Measurements from ENCODE around the gene TTLL3.
A peak's percentile ranks its signal among the peaks of the same experiment; 100 is the strongest.

Gene TTLL3

DNA sequence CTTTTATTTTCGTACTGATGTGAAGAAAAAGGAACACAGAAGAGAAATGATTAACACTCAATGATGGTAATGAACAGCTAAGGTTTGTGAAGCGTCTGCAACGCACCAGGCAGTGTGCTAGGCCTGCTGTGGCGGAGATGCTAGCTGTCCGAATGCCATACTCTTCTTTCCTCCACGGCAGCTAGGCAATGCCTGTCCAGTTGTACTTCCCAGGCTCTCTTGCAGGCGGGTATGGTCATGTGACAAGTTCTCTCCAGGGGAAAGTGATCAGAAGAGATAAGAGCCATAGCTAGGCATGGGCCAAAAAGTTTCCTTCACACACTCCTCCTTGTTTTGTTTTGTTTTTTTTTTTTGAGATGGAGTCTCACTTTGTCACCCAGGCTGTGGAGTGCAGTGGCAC lies 24.5 kb upstream of the TTLL3 start:
- ChIA-PET POLR2A (no interaction called here), CTCF (interaction anchor here (1.4 kb wide), 1 partner anchor 70 kb away, joined by 3 read pairs; no protein-coding TSS in a partner anchor)
- no peak for DNase-seq (ENCODE audit: low read depth, low spot score)
- no peak overlapping the region for H3K4me3 ChIP-seq (ENCODE audit: low read depth, low read length)
- no peak for TF ChIP-seq CTCF (IDR thresholded peaks at IDR 0.05; ENCODE audit: insufficient read depth, low read length, missing control alignments)

DNA sequence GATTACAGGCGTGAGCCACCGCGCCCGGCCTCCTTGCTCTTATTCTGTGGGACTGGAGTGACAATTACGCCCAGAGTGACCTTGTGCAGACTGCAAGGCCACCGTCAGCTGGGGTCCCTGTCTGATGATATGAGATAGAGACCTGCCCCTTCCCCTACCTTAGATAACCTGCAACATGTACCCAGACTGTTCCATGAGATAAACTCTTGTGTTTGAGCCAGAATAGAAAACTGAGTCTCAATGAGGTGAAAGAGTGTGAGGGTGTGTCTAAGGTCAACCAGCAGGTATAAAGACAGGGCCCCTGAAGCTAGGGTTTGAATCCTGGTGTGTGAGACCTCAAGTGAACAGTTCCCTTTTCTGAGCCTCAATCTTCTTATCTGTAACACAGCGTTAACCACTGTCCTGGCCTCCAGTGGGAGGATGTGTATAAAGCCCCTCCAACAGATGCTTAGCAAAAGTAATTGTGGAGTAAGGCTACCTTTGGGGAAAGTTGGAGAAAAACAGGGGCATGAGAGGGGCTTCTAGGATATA lies 23.8 kb upstream of the TTLL3 start:
- no peak overlapping the region for H3K4me3 ChIP-seq (ENCODE audit: low read depth, low read length)
- ChIA-PET POLR2A (interaction anchor here (0.5 kb wide), 1 partner anchor 8 kb away, joined by 3 read pairs; no protein-coding TSS in a partner anchor), CTCF (interaction anchor here (1.4 kb wide), 1 partner anchor 71 kb away, joined by 3 read pairs; no protein-coding TSS in a partner anchor)
- no peak for DNase-seq (ENCODE audit: low read depth, low spot score)
- no peak for TF ChIP-seq CTCF (IDR thresholded peaks at IDR 0.05; ENCODE audit: insufficient read depth, low read length, missing control alignments)

DNA sequence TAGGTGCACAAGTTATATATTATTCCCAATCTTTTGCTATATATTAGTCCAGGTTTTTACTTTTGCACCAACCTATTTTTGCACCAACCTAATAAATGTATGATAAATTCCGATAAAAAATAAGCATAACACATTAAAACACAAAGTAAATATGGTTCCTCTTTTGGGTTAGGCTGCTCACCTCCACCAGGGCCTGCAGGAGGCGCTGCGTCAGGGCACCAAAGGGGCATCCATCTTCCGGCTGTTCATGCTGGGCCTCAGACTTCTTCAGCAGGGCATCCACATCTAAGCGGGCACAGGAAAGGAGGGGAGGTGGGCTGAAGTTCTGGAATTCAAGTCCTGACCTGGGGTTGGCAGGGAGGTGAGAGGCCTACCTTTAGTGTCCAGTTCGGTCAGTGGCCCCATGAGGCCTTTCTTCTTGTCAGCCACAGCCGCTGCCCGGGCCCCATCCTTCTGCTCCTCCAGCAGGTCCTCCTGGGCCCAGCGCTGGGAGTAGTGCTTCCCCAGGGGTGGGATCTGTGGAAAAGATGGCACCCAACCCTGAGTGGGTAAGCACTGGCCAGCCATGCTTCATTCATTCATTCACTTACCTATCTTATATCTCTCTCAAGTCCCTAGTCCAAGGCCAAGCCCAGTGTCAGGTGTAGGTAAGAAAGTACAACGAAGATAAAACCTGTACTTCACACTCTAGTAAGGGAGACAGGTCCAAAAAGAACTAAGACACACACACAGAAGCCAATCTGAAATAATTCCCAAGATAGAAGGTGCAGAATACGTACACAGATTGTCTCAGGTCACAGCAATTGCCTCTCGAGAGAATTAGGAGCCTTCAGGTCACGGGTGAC lies 23.0 kb upstream of the TTLL3 start:
- POLR2A ChIA-PET, result no interaction called here
- no peak overlapping the region for H3K4me3 ChIP-seq (ENCODE audit: low read depth, low read length)
- TF ChIP-seq CTCF (IDR thresholded peaks at IDR 0.05; ENCODE audit: insufficient read depth, low read length, missing control alignments), result peak; percentile 34
- DNase-seq (ENCODE audit: low read depth, low spot score), result no peak
- CTCF ChIA-PET, result interaction anchor here (1.4 kb wide), 1 partner anchor 71 kb away, joined by 3 read pairs; no protein-coding TSS in a partner anchor

DNA sequence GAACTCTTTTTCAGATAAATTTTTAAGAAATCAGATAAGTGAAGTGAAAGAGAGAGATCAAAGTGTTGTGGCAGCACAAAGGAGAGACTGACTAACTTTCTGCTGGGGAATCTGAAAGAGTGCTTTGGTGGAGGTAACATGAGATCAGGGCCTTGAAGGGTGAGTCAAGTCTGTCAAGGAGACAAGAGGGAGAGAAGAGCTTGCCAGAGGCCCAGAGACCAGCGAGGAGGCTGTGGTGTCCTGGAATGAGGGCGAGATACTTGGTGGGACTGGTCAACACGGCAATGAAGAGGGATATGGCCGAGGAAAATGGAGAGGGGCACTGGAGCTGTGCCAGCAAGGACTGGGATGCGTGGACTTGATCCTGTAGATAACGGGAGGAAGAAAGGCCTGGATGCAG lies 22.3 kb upstream of the TTLL3 start:
- no peak for TF ChIP-seq CTCF (IDR thresholded peaks at IDR 0.05; ENCODE audit: insufficient read depth, low read length, missing control alignments)
- POLR2A ChIA-PET, result no interaction called here
- CTCF ChIA-PET, result interaction anchor here (1.3 kb wide), 1 partner anchor 7 kb away, joined by 3 read pairs; no protein-coding TSS in a partner anchor
- H3K4me3 ChIP-seq (ENCODE audit: low read depth, low read length), result no peak overlapping the region
- no peak for DNase-seq (ENCODE audit: low read depth, low spot score)

- CTCF ChIA-PET, result interaction anchor here (1.2 to 1.5 kb wide), 3 partner anchors 10 to 155 kb away, joined by 3 to 7 read pairs (median 3); no protein-coding TSS in a partner anchor
- peak overlapping the region; percentile 99 for H3K4me3 ChIP-seq (ENCODE audit: low read depth, low read length)
These were observed 18.9 kb upstream of the TTLL3 start for GRCh38 chr3:9791127-9791526.

More at GRCh38 chr3:9791127-9791526, 18.9 kb upstream of the TTLL3 start:
- no peak for DNase-seq (ENCODE audit: low read depth, low spot score)
- no peak for TF ChIP-seq CTCF (IDR thresholded peaks at IDR 0.05; ENCODE audit: insufficient read depth, low read length, missing control alignments)
- POLR2A ChIA-PET, result no interaction called here

All from AG04449 (cell line).